Spleen (tissue), 7 donors: Measurements from ENCODE around the gene GCNA.

Source experiments
- CTCF ChIP-seq, 11 experiments: fragments of 200-600 bp in 7 of 11; fragments of 450-650 bp in 4 of 11; sonication (generic) in 4 of 11; IDR thresholded peaks in 8 of 11; conservative IDR thresholded peaks in 3 of 11; 1 replicate in 7 of 11; 2 replicates in 4 of 11; pipeline versions ENCODE4 v1.4.0 to v1.8.0; 2016 to 2021; ENCODE audit warnings: antibody characterized with exemption in 11 of 11, inconsistent platforms in 4 of 11, mild to moderate bottlenecking in 1 of 11
- POLR2A ChIP-seq, 3 donors: fragments of 450-650 bp; IDR thresholded peaks; one replicate each; pipeline ENCODE4 v1.5.1; 2017; ENCODE audit warnings: antibody characterized with exemption in 3 of 3, mild to moderate bottlenecking in 1 of 3
- POLR2AphosphoS5 ChIP-seq, 3 donors: sonication (generic); formaldehyde crosslinking; IDR thresholded peaks; one replicate each; pipeline ENCODE4 v1.5.1; 2017; ENCODE audit warnings: antibody characterized with exemption in 3 of 3
- donor health status: DM: no; HTN: no; CAD: no; lungs with moderate emphysema.
- donor health status: DM: no; HTN: no; CAD: no.
- donor health status: DM: no; HTN: no; CAD: no.

- TF ChIP-seq CTCF (IDR thresholded peaks at IDR 0.05 in 8 of 11, conservative IDR thresholded peaks at IDR 0.05 in 3 of 11) (no peak), POLR2A (IDR thresholded peaks at IDR 0.05) (no peak), POLR2AphosphoS5 (IDR thresholded peaks at IDR 0.05) (no peak)
Observed at GRCh38 chrX:71653344-71653743, 75.1 kb downstream of the GCNA start.
